Stomach (tissue), 4 donors: ENCODE measurements around the gene BAZ1A.

Source experiments
- EP300 ChIP-seq: sonication (generic); formaldehyde crosslinking; IDR thresholded peaks from one replicate; pipeline ENCODE4 v1.6.1; 2017; ENCODE audit warnings: antibody characterized with exemption
- POLR2A ChIP-seq, 4 donors: fragments of 450-650 bp; IDR thresholded peaks; one replicate each; pipeline ENCODE4 v1.6.1; 2016; ENCODE audit warnings: antibody characterized with exemption in 4 of 4, control low read depth in 2 of 4, mild to moderate bottlenecking in 1 of 4, moderate library complexity in 1 of 4
- POLR2AphosphoS5 ChIP-seq, 3 donors: sonication (generic); formaldehyde crosslinking; IDR thresholded peaks; one replicate each; pipeline ENCODE4 v1.6.1; 2016; ENCODE audit warnings: antibody characterized with exemption in 3 of 3
- TF ChIP-seq, protein P1 (sequence below), 7 experiments: fragments of 450-650 bp in 4 of 7; fragments of 200-600 bp in 3 of 7; sonication (generic) in 3 of 7; IDR thresholded peaks; one replicate each; pipeline ENCODE4 v1.5.1; 2016 to 2019; ENCODE audit warnings: antibody characterized with exemption in 7 of 7, control low read depth in 2 of 7, mild to moderate bottlenecking in 1 of 7

DNA sequence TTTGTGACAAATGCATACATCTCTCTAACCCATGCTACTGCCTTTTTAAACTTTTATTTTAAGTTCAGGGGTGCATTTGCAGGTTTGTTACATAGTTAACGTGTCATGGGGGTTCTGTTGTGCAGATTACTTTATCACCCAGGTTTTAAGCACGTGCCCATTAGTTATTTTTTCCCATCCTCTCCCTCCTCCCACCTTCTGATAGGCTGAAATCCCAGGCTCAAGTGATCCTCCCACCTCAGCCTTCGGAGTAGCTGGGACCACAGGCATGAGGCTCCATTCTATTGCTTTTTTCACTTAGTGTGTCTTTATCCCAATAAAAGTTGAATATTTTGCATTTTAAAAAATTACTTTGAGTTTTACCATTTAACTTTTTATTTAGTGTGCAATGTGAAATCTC, 68.9 kb downstream of the BAZ1A start:
- TF ChIP-seq, protein P1, sequence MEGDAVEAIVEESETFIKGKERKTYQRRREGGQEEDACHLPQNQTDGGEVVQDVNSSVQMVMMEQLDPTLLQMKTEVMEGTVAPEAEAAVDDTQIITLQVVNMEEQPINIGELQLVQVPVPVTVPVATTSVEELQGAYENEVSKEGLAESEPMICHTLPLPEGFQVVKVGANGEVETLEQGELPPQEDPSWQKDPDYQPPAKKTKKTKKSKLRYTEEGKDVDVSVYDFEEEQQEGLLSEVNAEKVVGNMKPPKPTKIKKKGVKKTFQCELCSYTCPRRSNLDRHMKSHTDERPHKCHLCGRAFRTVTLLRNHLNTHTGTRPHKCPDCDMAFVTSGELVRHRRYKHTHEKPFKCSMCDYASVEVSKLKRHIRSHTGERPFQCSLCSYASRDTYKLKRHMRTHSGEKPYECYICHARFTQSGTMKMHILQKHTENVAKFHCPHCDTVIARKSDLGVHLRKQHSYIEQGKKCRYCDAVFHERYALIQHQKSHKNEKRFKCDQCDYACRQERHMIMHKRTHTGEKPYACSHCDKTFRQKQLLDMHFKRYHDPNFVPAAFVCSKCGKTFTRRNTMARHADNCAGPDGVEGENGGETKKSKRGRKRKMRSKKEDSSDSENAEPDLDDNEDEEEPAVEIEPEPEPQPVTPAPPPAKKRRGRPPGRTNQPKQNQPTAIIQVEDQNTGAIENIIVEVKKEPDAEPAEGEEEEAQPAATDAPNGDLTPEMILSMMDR (IDR thresholded peaks at IDR 0.05) = no peak
- TF ChIP-seq POLR2A (IDR thresholded peaks at IDR 0.05) (no peak), POLR2AphosphoS5 (IDR thresholded peaks at IDR 0.05) (no peak), EP300 (no peak)
